GM18868 (cell line): ENCODE measurements around the gene IL32.

Source experiments
- ATAC-seq: cut with Tn5 transposase; IDR thresholded peaks from one replicate; pipeline ENCODE4 v1.9.1; 2021; ENCODE audit warnings: mild to moderate bottlenecking, moderate library complexity; ENCODE audit not compliant: unreplicated experiment

The IL32 gene

DNA sequence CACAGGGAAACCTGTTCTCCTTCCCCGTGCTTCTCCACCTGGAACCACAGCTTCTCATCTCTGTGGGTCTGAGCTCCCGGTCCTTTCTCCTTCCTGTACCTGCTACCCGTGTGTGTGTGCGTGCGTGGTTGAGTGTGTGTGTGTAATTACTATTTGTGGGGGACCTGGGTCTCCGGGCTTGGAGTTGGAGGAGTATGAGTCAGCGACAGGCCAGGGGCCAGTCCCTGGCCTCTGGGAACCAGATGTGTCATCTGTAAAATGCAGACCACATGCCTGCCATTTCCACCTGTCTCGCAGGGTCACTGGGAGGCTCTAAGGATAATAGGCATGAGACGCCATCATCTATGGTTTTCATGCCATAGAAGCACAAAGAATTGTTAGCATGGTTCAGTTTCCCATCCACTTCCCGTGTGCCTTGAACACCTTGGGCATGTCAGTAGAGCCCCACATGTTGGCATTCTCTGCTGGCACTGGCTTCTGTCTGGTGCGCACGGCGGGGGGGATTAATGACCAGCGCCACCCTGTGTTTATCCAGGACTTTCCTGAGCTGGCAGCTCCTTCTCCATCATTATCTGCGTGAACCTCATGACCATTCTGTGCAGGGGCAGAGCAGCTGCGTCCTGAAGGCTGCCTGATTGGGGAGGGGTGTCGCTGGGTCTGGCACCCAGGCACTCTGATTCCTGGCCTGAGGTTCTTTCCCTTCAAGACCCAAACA lies 48.5 kb downstream of the IL32 start:
- ATAC-seq: no peak

DNA sequence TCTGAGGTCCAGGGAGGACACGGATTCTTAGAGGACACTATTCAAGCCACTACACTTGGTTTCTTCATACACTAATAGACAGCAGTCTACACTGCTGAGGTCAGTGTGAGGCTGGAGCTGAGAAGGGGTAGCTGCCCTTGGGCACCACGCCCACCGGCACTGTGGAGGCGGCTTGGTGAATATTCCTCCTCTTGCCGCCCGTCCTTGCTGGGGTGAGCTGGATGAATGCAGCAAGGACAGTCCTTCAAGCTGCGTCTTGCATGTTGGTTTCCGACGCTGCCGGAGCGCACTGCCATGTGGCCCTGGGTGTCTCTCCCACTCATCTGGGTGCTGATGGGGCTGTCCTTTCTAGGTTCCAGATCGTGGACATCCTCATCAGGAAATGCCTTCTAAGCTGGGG lies 49.6 kb downstream of the IL32 start:
- ATAC-seq: no peak

DNA sequence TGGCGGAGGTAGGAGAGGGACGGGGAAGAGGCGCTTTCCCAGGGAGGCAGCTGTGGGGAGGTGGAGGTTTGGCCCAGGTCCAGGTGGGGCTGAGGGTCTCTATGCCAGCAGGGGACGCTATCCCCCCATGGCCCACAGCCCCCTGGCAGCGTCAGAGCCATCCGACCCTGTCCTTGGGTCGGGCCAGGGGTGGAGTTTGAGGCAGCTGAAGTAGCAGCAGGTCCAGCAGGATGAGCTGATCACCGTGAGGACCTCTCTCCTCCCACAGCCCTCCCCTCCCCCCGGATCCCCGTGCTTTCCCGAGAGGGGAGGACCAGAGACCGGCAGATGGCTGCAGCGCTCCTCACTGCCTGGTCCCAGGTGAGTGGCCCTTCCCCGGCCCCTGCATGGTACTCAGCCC lies 50.1 kb downstream of the IL32 start:
- no peak for ATAC-seq

DNA sequence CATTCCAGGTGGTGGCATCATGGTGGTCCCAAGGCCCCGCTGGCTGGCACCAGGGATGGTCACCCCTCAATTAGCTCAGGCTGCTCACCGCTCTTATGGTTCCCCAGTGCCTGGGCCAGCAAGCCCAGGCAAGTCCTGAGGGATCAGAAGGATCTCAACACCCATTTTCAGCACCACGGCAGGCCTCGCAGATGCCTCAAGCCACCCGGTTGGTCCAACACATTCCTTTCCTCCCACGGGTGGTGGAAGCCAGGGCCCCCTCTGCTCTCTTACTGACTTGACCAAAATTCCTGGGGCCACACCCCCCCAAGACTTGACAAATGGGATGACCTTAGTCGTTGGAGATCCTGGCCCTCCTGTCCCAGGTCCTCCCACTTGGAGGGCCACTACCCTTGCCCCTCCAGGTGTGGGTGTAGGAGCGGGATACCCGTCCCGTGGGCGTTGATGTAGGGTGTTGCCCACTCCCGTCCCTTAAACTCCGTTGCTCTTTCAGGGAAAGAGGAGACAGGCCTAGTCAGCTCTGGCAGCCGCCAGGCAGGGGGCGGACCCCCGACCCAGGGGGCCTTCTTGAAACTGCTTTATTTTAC lies 52.9 kb downstream of the IL32 start:
- ATAC-seq: no peak

DNA sequence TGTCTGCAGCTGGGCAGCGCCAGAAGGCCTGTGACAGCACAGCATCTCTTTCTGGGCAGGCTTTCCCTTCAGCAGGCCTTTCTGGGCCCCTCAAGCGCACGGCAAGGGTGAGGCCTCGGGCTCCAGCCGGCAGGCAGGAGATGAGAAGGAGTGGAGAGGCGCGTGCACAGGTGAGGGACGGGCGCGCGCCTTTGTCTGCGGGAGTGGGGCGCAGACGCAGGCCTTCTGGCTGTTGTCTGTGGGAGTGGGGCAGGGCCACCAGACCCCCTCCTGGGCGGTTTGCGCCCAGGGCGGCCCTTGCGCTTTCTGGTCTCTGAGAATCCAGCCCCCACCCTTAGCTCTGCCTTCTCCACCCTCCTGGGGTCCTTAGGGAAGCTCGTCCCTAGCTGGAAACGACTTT lies 53.4 kb downstream of the IL32 start:
- ATAC-seq: no peak
